A549 (cell line): Measurements from ENCODE around the gene MORN1. TPM values are rescaled to one million over a fixed set of nuclear protein-coding genes. Genes with fewer than 3 reads are reported as not detected.

Source experiments
- ATAC-seq, 2 experiments: fragments of 200-7000 bp in 1 of 2; fragments of >200 bp in 1 of 2; cut with Nextera tagmentation in 1 of 2; cut with Tn5 transposase in 1 of 2; 3 replicates each; pipeline versions ENCODE4 v1.8.0 to v1.9.1; 2018 to 2020; ENCODE audit warnings: mild to moderate bottlenecking in 1 of 2, moderate library complexity in 1 of 2
- CTCF ChIA-PET: fragments of 300-600 bp; sonication (Branson Sonifier 250); formaldehyde crosslinking; extraction: SDS; loops from one replicate; lab custom pipeline; 2021; ENCODE audit warnings: antibody characterized with exemption, inconsistent platforms; lab: Yijun Ruan, JAX
- POLR2A ChIA-PET: fragments of 350-600 bp; formaldehyde crosslinking; extraction: SDS; loops from one replicate; lab custom pipeline; 2021; ENCODE audit warnings: antibody characterized with exemption, inconsistent platforms; lab: Yijun Ruan, JAX
- DNase-seq, 2 experiments: peaks; one replicate each; pipeline versions ENCODE4 v3.0.0 to v3.0.0-alpha.2; 2011 to 2016; ENCODE audit warnings: low read depth in 1 of 2, low spot score in 1 of 2
- FAIRE-seq: peaks from 2 replicates; lab custom pipeline; 2011; peaks lifted over from hg19 to GRCh38; lab: Jason Lieb, UNC
- H3K27ac ChIP-seq, 2 experiments: fragments of >200 bp; sonication (Bioruptor Twin); formaldehyde crosslinking; 3 replicates each; pipeline ENCODE4 v1.5.1; 2016 to 2017
- H3K4me1 ChIP-seq: fragments of >200 bp; sonication (Bioruptor Twin); formaldehyde crosslinking; 3 replicates; pipeline ENCODE4 v1.6.1; 2016
- H3K4me2 ChIP-seq: fragments of >200 bp; sonication (Bioruptor Twin); formaldehyde crosslinking; 3 replicates; pipeline ENCODE4 v1.6.1; 2016
- H3K4me3 ChIP-seq: fragments of >200 bp; sonication (Bioruptor Twin); formaldehyde crosslinking; 3 replicates; pipeline ENCODE4 v1.5.1; 2016
- H3K9me3 ChIP-seq: fragments of >200 bp; sonication (Bioruptor Twin); formaldehyde crosslinking; 3 replicates; pipeline ENCODE4 v1.6.1; 2016
- BHLHE40 ChIP-seq: IDR thresholded peaks from 2 replicates; pipeline ENCODE4 v1.6.1; 2012; ENCODE audit warnings: low read depth, low read length, inconsistent platforms
- CBX2 ChIP-seq: fragments of 200-600 bp; sonication (generic); IDR thresholded peaks from 2 replicates; pipeline ENCODE4 v1.6.1; 2016; ENCODE audit warnings: low read depth, mild to moderate bottlenecking, borderline replicate concordance
- CHD4 ChIP-seq: fragments of 200-600 bp; sonication (generic); IDR thresholded peaks from 2 replicates; pipeline ENCODE4 v1.6.1; 2016; ENCODE audit warnings: antibody characterized with exemption, mild to moderate bottlenecking, borderline replicate concordance
- FOXS1 ChIP-seq: fragments of 250-450 bp; sonication (Bioruptor Pico); IDR thresholded peaks from 2 replicates; pipeline ENCODE4 v1.5.0; 2020; ENCODE audit warnings: mild to moderate bottlenecking, moderate library complexity
- HOXA7 ChIP-seq: fragments of 250-450 bp; sonication (Bioruptor Pico); IDR thresholded peaks from 2 replicates; pipeline ENCODE4 v1.5.0; 2020; ENCODE audit warnings: mild to moderate bottlenecking, moderate library complexity
- KDM1A ChIP-seq: fragments of 200-600 bp; sonication (generic); IDR thresholded peaks from 2 replicates; pipeline ENCODE4 v1.6.1; 2016; ENCODE audit warnings: low read depth, mild to moderate bottlenecking
- KDM5A ChIP-seq: fragments of 200-600 bp; sonication (generic); IDR thresholded peaks from 2 replicates; pipeline ENCODE4 v1.6.1; 2016; ENCODE audit warnings: antibody characterized with exemption, mild to moderate bottlenecking
- PHF8 ChIP-seq: fragments of 200-600 bp; sonication (generic); IDR thresholded peaks from 2 replicates; pipeline ENCODE4 v1.6.1; 2016; ENCODE audit warnings: low read depth, mild to moderate bottlenecking, antibody characterized with exemption, moderate library complexity, borderline replicate concordance
- POLR2AphosphoS2 ChIP-seq: conservative IDR thresholded peaks from 2 replicates; pipeline ENCODE4 v1.6.1; 2012; ENCODE audit warnings: low read length, improper control_type of control experiment, inconsistent platforms
- SREBF2 ChIP-seq: fragments of 450-650 bp; IDR thresholded peaks from 2 replicates; pipeline ENCODE4 v1.6.1; 2014; ENCODE audit warnings: mild to moderate bottlenecking, moderate library complexity
- TFCP2L1 ChIP-seq: fragments of 250-450 bp; sonication (Bioruptor Pico); IDR thresholded peaks from 2 replicates; pipeline ENCODE4 v1.5.0; 2021; ENCODE audit warnings: mild to moderate bottlenecking
- TP53 ChIP-seq: fragments of 250-450 bp; sonication (Bioruptor Pico); IDR thresholded peaks from 2 replicates; pipeline ENCODE4 v1.5.0; 2021; ENCODE audit warnings: mild to moderate bottlenecking, moderate library complexity
- ZNF302 ChIP-seq: fragments of 250-450 bp; sonication (Bioruptor Pico); IDR thresholded peaks from 2 replicates; pipeline ENCODE4 v1.9.0; 2021; ENCODE audit warnings: inconsistent platforms, mild to moderate bottlenecking, moderate library complexity
- WGBS: methylation state at CpG from one replicate; pipeline ENCODE4 v1.1.6; 2017; ENCODE audit errors: missing lambda C conversion rate; 5-methylcytosine and 5-hydroxymethylcytosine counted together
- polyA plus RNA-seq, 4 experiments: library from polyadenylated mRNA; depleted of rRNA in 3 of 4; stranded (reverse); fragments of >200 nt; fragmentation: RNase III in 1 of 4; extraction: RNeasy Plus Mini Kit Qiagen cat#74134 plus additional on column Dnase treatment in 1 of 4; gene quantifications; 2 replicates in 3 of 4; 3 replicates in 1 of 4; pipeline ENCODE4 v1.2.3, GENCODE V29; 2011 to 2017
- TF ChIP-seq, protein P1 (sequence below): fragments of 200-600 bp; sonication (generic); IDR thresholded peaks from 2 replicates; pipeline ENCODE4 v1.6.1; 2016; ENCODE audit warnings: antibody characterized with exemption, mild to moderate bottlenecking, moderate library complexity
- TF ChIP-seq, protein P2 (sequence below): IDR thresholded peaks from 2 replicates; pipeline ENCODE4 v1.6.1; 2012
- TF ChIP-seq, protein P3 (sequence below): fragments of >200 bp; sonication (Bioruptor Twin); formaldehyde crosslinking; IDR thresholded peaks from 3 replicates; pipeline ENCODE4 v1.6.1; 2016

Gene MORN1
- polyA plus RNA-seq, 2 of the 4 experiments (the other 2 are of a cell fraction): 6.9 to 8.9 TPM

DNA sequence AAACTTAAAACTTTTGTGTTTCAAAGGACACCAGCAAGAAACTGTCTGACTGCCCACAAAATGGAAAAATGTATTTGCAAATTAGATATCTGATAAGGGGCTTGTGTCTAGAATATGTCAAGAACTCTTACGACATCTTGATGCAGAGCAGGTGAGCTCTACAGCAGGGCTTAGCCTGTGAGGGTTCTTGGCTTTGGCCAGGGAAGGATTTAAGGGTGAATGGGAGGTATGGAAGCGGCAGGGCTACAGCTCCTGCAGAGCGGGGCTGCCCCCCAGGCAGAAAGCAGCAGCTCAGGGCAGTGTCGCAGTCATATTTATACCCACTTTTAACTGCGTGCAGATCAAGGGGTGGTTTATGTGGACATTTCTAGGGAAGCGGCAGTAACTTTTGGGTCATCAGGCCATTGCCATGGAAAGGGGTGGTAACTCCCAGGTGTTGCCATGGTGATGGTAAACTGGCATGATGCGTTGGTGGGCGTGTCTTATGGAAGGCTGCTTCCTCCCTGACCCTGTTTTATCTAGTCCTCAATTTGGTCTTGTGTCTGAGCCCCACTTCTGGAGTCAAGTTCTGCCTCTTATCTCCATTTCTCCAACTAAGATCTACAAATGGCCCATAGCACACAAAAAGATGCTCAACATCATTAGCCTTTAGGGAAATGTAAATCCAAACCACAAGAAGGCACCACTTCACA, 23.2 kb downstream of the MORN1 start:
- FAIRE-seq: no peak
- TF ChIP-seq POLR2AphosphoS2 (no peak), KDM5A (no peak), CHD4 (no peak), TFCP2L1 (CRISPR knock-in tag) (no peak), PHF8 (no peak), SREBF2 (no peak), TP53 (no peak), KDM1A (no peak), HOXA7 (CRISPR knock-in tag) (no peak), CBX2 (no peak), FOXS1 (no peak)
- TF ChIP-seq, protein P1, sequence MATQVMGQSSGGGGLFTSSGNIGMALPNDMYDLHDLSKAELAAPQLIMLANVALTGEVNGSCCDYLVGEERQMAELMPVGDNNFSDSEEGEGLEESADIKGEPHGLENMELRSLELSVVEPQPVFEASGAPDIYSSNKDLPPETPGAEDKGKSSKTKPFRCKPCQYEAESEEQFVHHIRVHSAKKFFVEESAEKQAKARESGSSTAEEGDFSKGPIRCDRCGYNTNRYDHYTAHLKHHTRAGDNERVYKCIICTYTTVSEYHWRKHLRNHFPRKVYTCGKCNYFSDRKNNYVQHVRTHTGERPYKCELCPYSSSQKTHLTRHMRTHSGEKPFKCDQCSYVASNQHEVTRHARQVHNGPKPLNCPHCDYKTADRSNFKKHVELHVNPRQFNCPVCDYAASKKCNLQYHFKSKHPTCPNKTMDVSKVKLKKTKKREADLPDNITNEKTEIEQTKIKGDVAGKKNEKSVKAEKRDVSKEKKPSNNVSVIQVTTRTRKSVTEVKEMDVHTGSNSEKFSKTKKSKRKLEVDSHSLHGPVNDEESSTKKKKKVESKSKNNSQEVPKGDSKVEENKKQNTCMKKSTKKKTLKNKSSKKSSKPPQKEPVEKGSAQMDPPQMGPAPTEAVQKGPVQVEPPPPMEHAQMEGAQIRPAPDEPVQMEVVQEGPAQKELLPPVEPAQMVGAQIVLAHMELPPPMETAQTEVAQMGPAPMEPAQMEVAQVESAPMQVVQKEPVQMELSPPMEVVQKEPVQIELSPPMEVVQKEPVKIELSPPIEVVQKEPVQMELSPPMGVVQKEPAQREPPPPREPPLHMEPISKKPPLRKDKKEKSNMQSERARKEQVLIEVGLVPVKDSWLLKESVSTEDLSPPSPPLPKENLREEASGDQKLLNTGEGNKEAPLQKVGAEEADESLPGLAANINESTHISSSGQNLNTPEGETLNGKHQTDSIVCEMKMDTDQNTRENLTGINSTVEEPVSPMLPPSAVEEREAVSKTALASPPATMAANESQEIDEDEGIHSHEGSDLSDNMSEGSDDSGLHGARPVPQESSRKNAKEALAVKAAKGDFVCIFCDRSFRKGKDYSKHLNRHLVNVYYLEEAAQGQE: no peak
- TF ChIP-seq, protein P2, sequence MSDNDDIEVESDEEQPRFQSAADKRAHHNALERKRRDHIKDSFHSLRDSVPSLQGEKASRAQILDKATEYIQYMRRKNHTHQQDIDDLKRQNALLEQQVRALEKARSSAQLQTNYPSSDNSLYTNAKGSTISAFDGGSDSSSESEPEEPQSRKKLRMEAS: no peak
- TF ChIP-seq, protein P3, sequence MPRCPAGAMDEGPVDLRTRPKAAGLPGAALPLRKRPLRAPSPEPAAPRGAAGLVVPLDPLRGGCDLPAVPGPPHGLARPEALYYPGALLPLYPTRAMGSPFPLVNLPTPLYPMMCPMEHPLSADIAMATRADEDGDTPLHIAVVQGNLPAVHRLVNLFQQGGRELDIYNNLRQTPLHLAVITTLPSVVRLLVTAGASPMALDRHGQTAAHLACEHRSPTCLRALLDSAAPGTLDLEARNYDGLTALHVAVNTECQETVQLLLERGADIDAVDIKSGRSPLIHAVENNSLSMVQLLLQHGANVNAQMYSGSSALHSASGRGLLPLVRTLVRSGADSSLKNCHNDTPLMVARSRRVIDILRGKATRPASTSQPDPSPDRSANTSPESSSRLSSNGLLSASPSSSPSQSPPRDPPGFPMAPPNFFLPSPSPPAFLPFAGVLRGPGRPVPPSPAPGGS: no peak

DNA sequence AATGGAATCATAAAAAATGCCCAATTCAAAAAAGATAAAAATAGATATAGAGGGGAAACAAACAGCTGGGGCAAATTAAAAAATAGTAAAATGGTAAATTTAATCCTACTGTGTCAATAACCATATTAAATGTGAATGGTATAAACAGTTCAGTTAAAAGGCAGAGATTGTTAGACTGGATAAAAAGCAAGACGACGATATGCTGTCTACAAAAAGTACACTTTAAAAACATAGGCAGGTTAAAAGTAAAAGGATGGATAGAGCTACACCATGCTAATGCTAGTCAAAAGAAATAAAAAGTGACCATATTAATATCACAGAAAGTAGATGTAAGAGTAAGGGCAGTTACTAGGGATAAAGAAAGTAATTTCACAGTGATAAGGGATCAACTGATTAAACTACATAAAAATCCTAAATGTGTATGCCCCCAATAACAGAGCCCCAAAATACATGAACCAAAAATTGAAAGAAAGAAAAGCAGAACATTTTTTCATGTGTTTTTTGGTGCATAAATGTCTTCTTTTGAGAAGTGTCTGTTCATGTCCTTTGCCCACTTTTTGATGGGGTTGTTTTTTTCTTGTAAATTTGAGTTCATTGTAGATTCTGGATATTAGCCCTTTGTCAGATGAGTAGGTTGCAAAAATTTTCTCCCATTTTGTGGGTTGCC, 27.4 kb downstream of the MORN1 start:
- no peak for ATAC-seq
- H3K27ac ChIP-seq: no peak overlapping the region
- no peaks in the 10 kb centered on the region for H3K4me1 ChIP-seq
- FAIRE-seq: no peak
- DNase-seq: no peak
- CTCF ChIA-PET: interaction anchor here (3.0 kb wide), 1 partner anchor 18 kb away, joined by 15 read pairs; no protein-coding TSS in a partner anchor
- POLR2A ChIA-PET: no interaction called here
- WGBS: 91% methylated on average over 2 of the region's 2 CpGs
- no peak overlapping the region for H3K4me3 ChIP-seq
- no peak overlapping the region for H3K4me2 ChIP-seq
- no peak for TF ChIP-seq BHLHE40
- no peak for TF ChIP-seq ZNF302
- peaks cover 3% of the 10 kb centered on the region; the same call in 2 of the 3 replicates for H3K9me3 ChIP-seq

More for the DNA sequence above, 23.2 kb downstream of the MORN1 start:
- 82% methylated on average over 8 of the region's 8 CpGs for WGBS
- peaks cover 2% of the 10 kb centered on the region; the same call in 2 of the 3 replicates for H3K9me3 ChIP-seq
- CTCF ChIA-PET: interaction anchor here (0.7 to 1.4 kb wide), 2 partner anchors 12 to 116 kb away, joined by 3 read pairs; no protein-coding TSS in a partner anchor
- ATAC-seq: no peak
- POLR2A ChIA-PET: no interaction called here
- H3K4me1 ChIP-seq: peaks cover 4% of the 10 kb centered on the region; the same call in 1 of the 3 replicates
- H3K4me2 ChIP-seq: no peak overlapping the region
- H3K27ac ChIP-seq: no peak overlapping the region
- H3K4me3 ChIP-seq: no peak overlapping the region
- DNase-seq: peak in 1 of 2 experiments; percentile 19
